Renal cortex interstitium (tissue), 11 donors: ENCODE data around the gene UQCR11. TPM values are rescaled to one million over a fixed set of nuclear protein-coding genes. Genes with fewer than 3 reads are reported as not detected.

Experiments used
- DNase-seq, 11 donors: peaks; one replicate each; pipeline ENCODE4 v3.0.0-alpha.2; 2013; ENCODE audit warnings: low read depth in 9 of 11, low spot score in 4 of 11; ENCODE audit errors: extremely low read depth in 1 of 11
- polyA plus RNA-seq, 3 donors: library from polyadenylated mRNA; unstranded; fragments of 120-200 nt; gene quantifications; one replicate each; pipeline ENCODE4 v1.2.1, GENCODE V29; 2013; ENCODE audit not compliant: insufficient read length in 3 of 3

Gene UQCR11
- polyA plus RNA-seq, 3 donors, result 86.1 to 129 (median 121) TPM

GRCh38 chr19:1560286-1560882, 44.9 kb downstream of the UQCR11 start:
- no peak for DNase-seq

- DNase-seq, result no peak
Observed at GRCh38 chr19:1558552-1558951, 46.7 kb downstream of the UQCR11 start.

GRCh38 chr19:1556390-1557070, 48.7 kb downstream of the UQCR11 start:
- no peak for DNase-seq

GRCh38 chr19:1555487-1556389, 49.5 kb downstream of the UQCR11 start:
- no peak for DNase-seq

- no peak for DNase-seq
Observed at GRCh38 chr19:1554968-1555367, 50.3 kb downstream of the UQCR11 start.

- no peak for DNase-seq
Observed at GRCh38 chr19:1553415-1553814, 51.8 kb downstream of the UQCR11 start.

- no peak for DNase-seq
Observed at GRCh38 chr19:1551068-1552040, 53.9 kb downstream of the UQCR11 start.

- DNase-seq, result no peak
Observed at GRCh38 chr19:1549332-1549945, 55.8 kb downstream of the UQCR11 start.

Other genes starting within 250 kb of the UQCR11 start
- gene NDUFS7, start 221.6 kb downstream of the UQCR11 start, polyA plus RNA-seq, result 10 to 100 TPM; 39.5 to 84.1 (median 76.6) TPM
- gene GAMT, start 203.9 kb downstream of the UQCR11 start, polyA plus RNA-seq, result 10 to 100 TPM; 25.6 to 39.6 (median 37.4) TPM
- 100 to 1,000 TPM in 1 of 3 donors, 10 to 100 TPM in 2; 79.6 to 103 (median 90.2) TPM for gene DAZAP1, start 197.9 kb downstream of the UQCR11 start, polyA plus RNA-seq
- gene RPS15, start 167.1 kb downstream of the UQCR11 start, polyA plus RNA-seq, result 100 to 1,000 TPM; 587 to 892 (median 766) TPM
- gene APC2, start 155.3 kb downstream of the UQCR11 start, polyA plus RNA-seq, result 1 to 10 TPM; 1.2 to 1.9 (median 1.5) TPM
- gene C19orf25, start 126.2 kb downstream of the UQCR11 start, polyA plus RNA-seq, result 10 to 100 TPM; 17.0 to 33.0 (median 31.3) TPM
- 10 to 100 TPM in 1 of 3 donors, 1 to 10 TPM in 2; 4.4 to 11.4 (median 7.8) TPM for gene PCSK4, start 115.1 kb downstream of the UQCR11 start, polyA plus RNA-seq
- 10 to 100 TPM; 14.5 to 28.1 (median 23.8) TPM for gene REEP6, start 114.3 kb downstream of the UQCR11 start, polyA plus RNA-seq
- gene ADAMTSL5, start 92.4 kb downstream of the UQCR11 start, polyA plus RNA-seq, result 1 to 10 TPM in 1 of 3 donors, under 1 TPM in 2; 0.47 to 1.2 (median 0.62) TPM
- under 1 TPM; 0.11 to 0.45 (median 0.14) TPM for gene PLK5, start 81.4 kb downstream of the UQCR11 start, polyA plus RNA-seq
- 10 to 100 TPM; 19.3 to 33.9 (median 28.2) TPM for gene MEX3D, start 37.1 kb downstream of the UQCR11 start, polyA plus RNA-seq
- 10 to 100 TPM; 41.3 to 77.7 (median 68.6) TPM for gene MBD3, start 12.6 kb downstream of the UQCR11 start, polyA plus RNA-seq
- gene TCF3, start 47.2 kb upstream of the UQCR11 start, polyA plus RNA-seq, result 100 to 1,000 TPM in 2 of 3 donors, 10 to 100 TPM in 1; 90.7 to 131 (median 105) TPM
- under 1 TPM in 2 of 3 donors, not detected in 1; 0.04 to 0.08 TPM for gene ONECUT3, start 148.0 kb upstream of the UQCR11 start, polyA plus RNA-seq
- under 1 TPM; 0.56 to 1.00 (median 0.65) TPM for gene ATP8B3, start 206.8 kb upstream of the UQCR11 start, polyA plus RNA-seq
- gene REXO1, start 243.0 kb upstream of the UQCR11 start, polyA plus RNA-seq, result 10 to 100 TPM; 23.3 to 32.7 (median 32.6) TPM